GM23248 (cell line): ENCODE data around the gene KLF15. TPM values are rescaled to one million over a fixed set of nuclear protein-coding genes. Genes with fewer than 3 reads are reported as not detected.

Experiments used
- DNase-seq: peaks from one replicate; pipeline ENCODE4 v3.0.0-alpha.2; 2015
- H2AFZ ChIP-seq: fragments of 200-600 bp; sonication (generic); 2 replicates; pipeline ENCODE4 v1.6.1; 2016; ENCODE audit warnings: antibody characterized with exemption
- H3F3A ChIP-seq: fragments of 200-600 bp; sonication (generic); 2 replicates; pipeline ENCODE4 v1.6.1; 2016; ENCODE audit warnings: mild to moderate bottlenecking, antibody characterized with exemption, mixed run types; ENCODE audit not compliant: insufficient read depth
- H3K27ac ChIP-seq: fragments of 200-600 bp; sonication (generic); 2 replicates; pipeline ENCODE4 v1.5.1; 2016; ENCODE audit warnings: mild to moderate bottlenecking
- H3K27me3 ChIP-seq: fragments of 200-600 bp; sonication (generic); replicated peaks from 2 replicates; pipeline ENCODE4 v1.6.1; 2016; ENCODE audit warnings: mild to moderate bottlenecking; ENCODE audit not compliant: insufficient read depth
- H3K36me3 ChIP-seq: fragments of 200-600 bp; sonication (generic); 2 replicates; pipeline ENCODE4 v1.6.1; 2016; ENCODE audit warnings: low read depth, mild to moderate bottlenecking
- H3K4me1 ChIP-seq: fragments of 200-600 bp; sonication (generic); 2 replicates; pipeline ENCODE4 v1.6.1; 2016; ENCODE audit warnings: mild to moderate bottlenecking; ENCODE audit not compliant: insufficient read depth
- H3K4me2 ChIP-seq: fragments of 200-600 bp; sonication (generic); one replicate; pipeline ENCODE4 v1.6.1; 2016; ENCODE audit warnings: mild to moderate bottlenecking; ENCODE audit not compliant: unreplicated experiment
- H3K4me3 ChIP-seq: fragments of 200-600 bp; sonication (generic); 2 replicates; pipeline ENCODE4 v1.5.1; 2016; ENCODE audit warnings: mild to moderate bottlenecking
- H3K79me2 ChIP-seq: fragments of 200-600 bp; sonication (generic); 2 replicates; pipeline ENCODE4 v1.6.1; 2016; ENCODE audit warnings: mild to moderate bottlenecking; ENCODE audit not compliant: insufficient read depth
- H3K9ac ChIP-seq: fragments of 200-600 bp; sonication (generic); 2 replicates; pipeline ENCODE4 v1.6.1; 2016; ENCODE audit warnings: mild to moderate bottlenecking
- H3K9me2 ChIP-seq: fragments of 200-600 bp; sonication (generic); 2 replicates; pipeline ENCODE4 v1.6.1; 2016; ENCODE audit warnings: mixed run types, mild to moderate bottlenecking, moderate library complexity; ENCODE audit not compliant: insufficient read depth
- H3K9me3 ChIP-seq: fragments of 200-600 bp; sonication (generic); one replicate; pipeline ENCODE4 v1.6.1; 2017; ENCODE audit warnings: low read depth
- H4K20me1 ChIP-seq: fragments of 200-600 bp; sonication (generic); 2 replicates; pipeline ENCODE4 v1.6.0; 2016; ENCODE audit not compliant: insufficient read depth
- EZH2 ChIP-seq: fragments of 200-600 bp; sonication (generic); IDR thresholded peaks from 2 replicates; pipeline ENCODE4 v1.6.1; 2018; ENCODE audit warnings: antibody characterized with exemption, mild to moderate bottlenecking; ENCODE audit not compliant: insufficient read depth, poor library complexity, severe bottlenecking
- EZH2phosphoT487 ChIP-seq: fragments of 200-600 bp; sonication (generic); IDR thresholded peaks from 2 replicates; pipeline ENCODE4 v1.6.1; 2018; ENCODE audit warnings: antibody characterized with exemption, moderate library complexity, mild to moderate bottlenecking, low read depth; ENCODE audit not compliant: insufficient read depth
- WGBS, 2 experiments: methylation state at CpG; one replicate each; pipeline ENCODE4 v1.1.6; 2015 to 2017; ENCODE audit warnings: low lambda C conversion rate in 2 of 2, low coverage in 1 of 2; ENCODE audit errors: missing lambda C conversion rate in 2 of 2; 5-methylcytosine and 5-hydroxymethylcytosine counted together
- in situ Hi-C: fragments of 300-500 bp; cut with MboI; formaldehyde crosslinking; loops from 2 replicates; pipeline ENCODE4 v1.15.0; 2020
- polyA plus RNA-seq: library from polyadenylated mRNA; unstranded; fragments of >200 nt; fragmentation: Nextera tagmentation; extraction: Ambion mirVana; gene quantifications from 2 replicates; pipeline ENCODE4 v1.2.1, GENCODE V29; 2016
- total RNA-seq: library from RNA; depleted of rRNA; stranded (reverse); fragments of >200 nt; shearing (Covaris generic); gene quantifications from 2 replicates; pipeline ENCODE4 v1.2.3, GENCODE V29; 2014

KLF15 gene
- total and polyA plus RNA-seq, 2 experiments from 2014 or later: 0.14 to 0.54 TPM

DNA sequence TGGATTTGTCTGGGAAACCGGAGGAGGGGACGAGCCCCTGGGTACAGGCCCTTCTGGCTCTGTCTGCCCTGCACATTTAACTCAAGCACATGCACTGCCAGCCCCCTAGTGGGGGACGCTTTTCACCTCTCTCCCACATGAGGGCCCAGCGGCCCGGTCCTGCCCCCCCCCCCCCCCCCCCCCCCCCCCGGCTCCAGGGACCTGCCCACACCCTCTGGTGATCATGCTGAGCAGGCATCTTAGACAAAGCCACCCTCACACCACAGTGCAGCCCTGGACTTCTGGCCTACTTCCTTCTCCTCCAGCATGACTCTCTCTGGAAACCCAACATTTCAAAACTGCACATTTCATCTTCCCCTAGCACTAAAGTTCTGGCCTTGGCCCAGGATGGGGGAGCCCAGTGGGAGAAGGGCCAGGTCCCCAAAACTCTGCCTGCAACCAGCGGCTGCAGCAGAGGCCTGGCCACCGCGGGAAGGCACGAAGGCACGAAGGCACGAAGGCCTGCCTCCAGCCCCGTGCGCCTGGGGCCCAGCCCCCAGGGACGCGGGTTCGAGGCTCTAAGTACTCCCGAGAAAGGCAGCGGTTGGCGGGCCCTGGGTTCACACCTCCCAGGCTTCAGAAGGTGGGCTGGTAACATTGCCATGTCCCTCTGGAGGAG is 14.1 kb downstream of the KLF15 start:
- Histone ChIP-seq H2AFZ (no peak overlapping the region), H3F3A (no peaks in the 10 kb centered on the region), H3K4me2 (no peak overlapping the region), H3K4me3 (no peak overlapping the region), H3K4me1 (peaks cover 3% of the 10 kb centered on the region; the same call in 1 of the 2 replicates), H4K20me1 (no peaks in the 10 kb centered on the region), H3K79me2 (no peaks in the 10 kb centered on the region), H3K9me2 (no peaks in the 10 kb centered on the region), H3K9ac (no peak overlapping the region), H3K9me3 (no peaks in the 10 kb centered on the region), H3K36me3 (no peaks in the 10 kb centered on the region), H3K27me3 (peaks cover 9% of the 10 kb centered on the region; the same call in 1 of the 2 replicates), H3K27ac (no peak overlapping the region)
- 83 to 94% methylated on average over 15 to 18 of the region's 20 CpGs for WGBS, 2 experiments
- DNase-seq: no peak
- in situ Hi-C loops: no loop called here
- TF ChIP-seq EZH2 (no peak), EZH2phosphoT487 (no peak)

DNA sequence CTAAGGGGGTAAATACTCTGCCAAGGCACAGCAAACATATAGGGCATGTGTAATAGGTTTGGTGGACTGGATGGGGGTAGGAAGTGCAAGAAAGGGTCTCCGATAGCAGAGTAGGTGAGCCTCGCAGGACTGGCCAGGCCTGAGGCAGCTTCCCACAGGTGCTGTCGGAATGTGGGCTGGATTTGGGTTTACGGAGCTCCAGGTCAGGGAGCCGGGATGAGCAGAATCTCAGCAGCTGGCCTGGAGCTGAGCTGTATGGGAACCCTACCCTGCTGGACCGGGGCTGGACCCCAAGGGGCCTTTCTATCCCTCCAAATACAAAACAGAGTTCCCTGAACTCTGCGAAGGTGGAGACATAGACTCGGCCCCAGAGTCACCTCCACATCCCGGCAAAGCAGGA is 15.0 kb downstream of the KLF15 start:
- Histone ChIP-seq H3K36me3 (no peaks in the 10 kb centered on the region), H3K9ac (no peak overlapping the region), H3K79me2 (no peaks in the 10 kb centered on the region), H3K4me1 (peaks cover 3% of the 10 kb centered on the region; the same call in 1 of the 2 replicates), H3K9me2 (no peaks in the 10 kb centered on the region), H3F3A (no peaks in the 10 kb centered on the region), H3K27me3 (peaks cover 11% of the 10 kb centered on the region; the same call in 1 of the 2 replicates), H3K4me3 (no peak overlapping the region), H4K20me1 (no peaks in the 10 kb centered on the region), H3K4me2 (no peak overlapping the region), H2AFZ (no peak overlapping the region), H3K27ac (no peak overlapping the region), H3K9me3 (no peaks in the 10 kb centered on the region)
- in situ Hi-C loops: no loop called here
- no peak for TF ChIP-seq EZH2
- no peak for TF ChIP-seq EZH2phosphoT487
- no peak for DNase-seq
- WGBS, 2 experiments: 80 to 87% methylated on average over 9 of the region's 9 CpGs

DNA sequence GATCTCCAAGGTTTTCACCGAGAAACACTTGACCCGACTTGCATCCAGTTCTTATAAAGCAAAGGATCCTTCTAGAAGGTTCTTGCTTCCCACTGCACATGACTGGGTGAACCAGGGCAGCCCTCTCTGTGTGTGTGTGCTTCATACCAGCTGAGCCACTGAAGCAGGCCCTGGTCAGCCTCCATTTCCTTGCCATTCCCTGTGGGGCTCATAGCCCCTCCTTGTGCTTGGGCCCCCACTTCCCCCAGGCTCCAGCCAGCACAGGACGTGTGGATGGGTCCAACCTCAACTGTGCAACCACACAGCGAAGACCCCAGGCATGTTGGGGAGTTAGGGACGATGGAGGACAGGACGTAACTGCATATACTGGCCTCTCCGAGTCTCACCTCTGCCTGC is 15.5 kb downstream of the KLF15 start:
- Histone ChIP-seq H3K4me1 (peaks cover 3% of the 10 kb centered on the region; the same call in 1 of the 2 replicates), H3K4me2 (no peak overlapping the region), H3K9me3 (no peaks in the 10 kb centered on the region), H3K36me3 (no peaks in the 10 kb centered on the region), H3K79me2 (no peaks in the 10 kb centered on the region), H3K9me2 (no peaks in the 10 kb centered on the region), H3F3A (no peaks in the 10 kb centered on the region), H3K4me3 (no peak overlapping the region), H3K27me3 (peaks cover 11% of the 10 kb centered on the region; the same call in 1 of the 2 replicates), H3K9ac (no peak overlapping the region), H2AFZ (no peak overlapping the region), H3K27ac (no peak overlapping the region), H4K20me1 (no peaks in the 10 kb centered on the region)
- DNase-seq: no peak
- in situ Hi-C loops: no loop called here
- TF ChIP-seq EZH2phosphoT487: no peak
- TF ChIP-seq EZH2: no peak
- WGBS, 2 experiments: 68 to 71% methylated on average over 7 of the region's 7 CpGs

DNA sequence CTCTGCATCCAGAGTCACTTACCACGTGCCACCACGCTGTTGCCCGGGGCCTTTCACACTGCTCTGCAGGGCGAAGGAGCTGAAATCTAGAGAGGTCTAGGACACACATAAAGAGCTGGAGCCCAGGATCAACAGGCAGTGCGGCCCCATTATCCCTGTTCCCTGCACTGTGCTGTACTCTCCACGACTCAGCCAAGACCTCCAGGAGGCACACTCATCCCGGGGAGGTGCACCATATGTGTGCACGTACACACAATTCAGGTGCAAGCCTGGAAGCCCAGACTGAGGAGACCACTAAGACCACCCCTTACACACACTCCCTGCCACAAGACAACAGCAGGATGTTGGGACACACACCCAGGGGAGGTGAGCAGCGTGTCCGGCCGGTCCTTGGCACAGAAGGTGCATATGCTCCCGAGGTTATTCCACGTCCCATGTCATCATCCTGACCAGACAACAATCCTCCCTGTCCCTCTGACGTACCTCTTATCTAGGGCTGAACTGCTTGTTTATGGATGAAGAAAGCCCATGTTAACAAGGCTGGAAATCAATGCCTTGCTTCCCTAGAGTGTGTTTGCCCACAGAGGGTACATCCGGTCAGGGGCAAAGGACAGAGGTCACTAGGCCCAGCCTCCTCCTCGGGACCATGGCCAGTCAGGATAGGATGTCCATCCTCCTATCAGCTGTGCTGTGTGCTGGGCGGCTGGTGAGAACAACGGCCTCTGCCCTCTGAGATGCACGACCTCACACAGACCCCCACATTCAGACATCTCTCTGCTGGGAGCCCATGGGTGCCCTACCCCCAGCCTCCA is 16.1 kb downstream of the KLF15 start:
- Histone ChIP-seq H3K4me2 (no peak overlapping the region), H2AFZ (no peak overlapping the region), H3F3A (no peaks in the 10 kb centered on the region), H3K27ac (no peak overlapping the region), H3K4me1 (peaks cover 3% of the 10 kb centered on the region; the same call in 1 of the 2 replicates), H3K9ac (no peak overlapping the region), H3K27me3 (peaks cover 11% of the 10 kb centered on the region; the same call in 1 of the 2 replicates), H4K20me1 (no peaks in the 10 kb centered on the region), H3K9me3 (no peaks in the 10 kb centered on the region), H3K79me2 (no peaks in the 10 kb centered on the region), H3K9me2 (no peaks in the 10 kb centered on the region), H3K4me3 (no peak overlapping the region), H3K36me3 (no peaks in the 10 kb centered on the region)
- in situ Hi-C loops: no loop called here
- 79% methylated on average over 19 of the region's 19 CpGs for WGBS, 2 experiments
- TF ChIP-seq EZH2: no peak
- DNase-seq: no peak
